Esophagus squamous epithelium (tissue), 4 donors: Measurements from ENCODE around the gene COX6B1.

Source experiments
- CTCF ChIP-seq, 6 experiments: fragments of 450-650 bp in 4 of 6; fragments of 200-600 bp in 2 of 6; sonication (generic) in 2 of 6; IDR thresholded peaks; one replicate each; pipeline ENCODE4 v1.5.1; 2016 to 2019; ENCODE audit warnings: antibody characterized with exemption in 6 of 6, mild to moderate bottlenecking in 4 of 6, moderate library complexity in 4 of 6
- POLR2A ChIP-seq, 4 donors: fragments of 450-650 bp; IDR thresholded peaks; one replicate each; pipeline ENCODE4 v1.6.1; 2017; ENCODE audit warnings: antibody characterized with exemption in 4 of 4, mild to moderate bottlenecking in 4 of 4, moderate library complexity in 3 of 4

- TF ChIP-seq CTCF (IDR thresholded peaks at IDR 0.05), result no peak
- no peak for TF ChIP-seq POLR2A (IDR thresholded peaks at IDR 0.05)
Measured at GRCh38 chr19:35628264-35628564, 19.9 kb upstream of the COX6B1 start.
